NCI-H2171 (cell line): Measurements from ENCODE around the gene CLCN3.
"Not testable (repeated sequence)": the region's sequence is repeated elsewhere in the genome, so short reads cannot be mapped to it uniquely, and the experiment has no call there.

Experiments used
- DNase-seq: peaks from one replicate; lab custom pipeline; 2025; lab: John Stamatoyannopoulos, UW

Gene CLCN3

GRCh38 chr4:169707958-169708643 lies 87.7 kb downstream of the CLCN3 start:
- no peak for DNase-seq

- DNase-seq = no peak
Observed at GRCh38 chr4:169715826-169716225, 95.4 kb downstream of the CLCN3 start.

- DNase-seq = no peak
Observed at GRCh38 chr4:169716677-169717076, 96.3 kb downstream of the CLCN3 start.

- no peak for DNase-seq
Observed at GRCh38 chr4:169720529-169720928, 100.2 kb downstream of the CLCN3 start.

- no peak for DNase-seq
Observed at GRCh38 chr4:169723207-169723965, 103.0 kb downstream of the CLCN3 start.

GRCh38 chr4:169724260-169724659 lies 103.9 kb downstream of the CLCN3 start:
- no peak for DNase-seq

GRCh38 chr4:169727616-169728015 lies 107.2 kb downstream of the CLCN3 start:
- DNase-seq = no peak

GRCh38 chr4:169730564-169730963 lies 110.2 kb downstream of the CLCN3 start:
- DNase-seq = no peak

- DNase-seq = not testable (repeated sequence)
Observed at GRCh38 chr4:169738604-169739003, 118.2 kb downstream of the CLCN3 start.

GRCh38 chr4:169741569-169741968 lies 121.2 kb downstream of the CLCN3 start:
- DNase-seq = no peak

- DNase-seq = no peak
Observed at GRCh38 chr4:169744601-169745000, 124.2 kb downstream of the CLCN3 start.

- DNase-seq = no peak
Observed at GRCh38 chr4:169745291-169745690, 124.9 kb downstream of the CLCN3 start.

GRCh38 chr4:169756971-169757574 lies 136.7 kb downstream of the CLCN3 start:
- no peak for DNase-seq

- DNase-seq = peak; percentile 78
Observed at GRCh38 chr4:169757575-169758184, 137.3 kb downstream of the CLCN3 start, which contains the start of gene HPF1. TSS of gene HPF1 (minus strand) at chr4:169757944. CDS start at chr4:169757877, 67 bp downstream.

GRCh38 chr4:169758401-169758962 lies 138.1 kb downstream of the CLCN3 start:
- DNase-seq = no peak

GRCh38 chr4:169761846-169762245 lies 141.5 kb downstream of the CLCN3 start:
- DNase-seq = no peak

GRCh38 chr4:169765835-169766234 lies 145.5 kb downstream of the CLCN3 start:
- no peak for DNase-seq

- no peak for DNase-seq
Observed at GRCh38 chr4:169766741-169767140, 146.4 kb downstream of the CLCN3 start.

GRCh38 chr4:169768385-169768784 lies 148.0 kb downstream of the CLCN3 start:
- DNase-seq = no peak

- DNase-seq = no peak
Observed at GRCh38 chr4:169770416-169770815, 150.0 kb downstream of the CLCN3 start.

GRCh38 chr4:169771556-169772080 lies 151.2 kb downstream of the CLCN3 start:
- not testable (repeated sequence) for DNase-seq
